NCI-H524 treated with DMSO at 0.1 percent for 48 hours (cell line): ENCODE results near the gene EFCAB12.
A peak's percentile ranks its signal among the peaks of the same experiment; 100 is the strongest.

Source experiments
- DNase-seq: peaks from one replicate; lab custom pipeline; 2025; lab: John Stamatoyannopoulos, UW

Gene EFCAB12

DNA sequence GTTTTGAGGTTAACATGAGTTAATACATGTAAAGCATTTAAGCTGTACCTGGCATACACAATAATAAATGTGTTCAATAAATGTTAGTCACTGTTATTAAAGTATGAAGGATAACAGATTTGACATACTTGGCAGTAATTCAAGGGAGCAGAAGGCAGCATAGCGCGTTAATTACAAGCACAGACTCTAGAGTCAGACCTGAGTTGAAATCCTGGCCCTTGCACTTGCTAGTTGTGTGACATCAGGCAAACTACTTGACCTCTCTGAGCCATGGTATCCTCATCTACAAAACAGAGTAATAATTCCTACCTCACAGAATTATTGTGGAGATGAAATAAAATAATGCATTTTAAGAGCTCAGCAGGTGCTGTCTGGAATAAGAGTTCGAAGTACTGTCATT is 17.0 kb upstream of the EFCAB12 start:
- DNase-seq, result no peak

DNA sequence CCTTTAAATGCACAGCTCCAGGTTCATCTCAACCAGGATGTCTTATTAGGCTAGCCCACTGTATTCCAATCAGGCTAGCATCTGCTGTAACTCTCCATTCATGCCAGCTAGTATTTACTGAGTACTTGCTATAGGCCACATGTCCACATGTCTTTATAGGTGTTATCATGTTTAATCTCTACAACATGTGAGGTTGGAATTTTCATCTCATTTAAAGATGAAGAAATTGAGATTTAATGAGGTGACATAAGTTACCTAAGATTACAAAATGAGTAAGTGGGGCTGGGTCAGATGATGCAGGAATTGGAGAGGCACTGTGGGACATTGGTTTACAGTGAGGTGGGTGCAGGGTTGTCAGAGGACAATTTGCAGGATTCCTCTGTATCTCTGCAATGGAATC is 14.5 kb upstream of the EFCAB12 start:
- DNase-seq, result no peak

DNA sequence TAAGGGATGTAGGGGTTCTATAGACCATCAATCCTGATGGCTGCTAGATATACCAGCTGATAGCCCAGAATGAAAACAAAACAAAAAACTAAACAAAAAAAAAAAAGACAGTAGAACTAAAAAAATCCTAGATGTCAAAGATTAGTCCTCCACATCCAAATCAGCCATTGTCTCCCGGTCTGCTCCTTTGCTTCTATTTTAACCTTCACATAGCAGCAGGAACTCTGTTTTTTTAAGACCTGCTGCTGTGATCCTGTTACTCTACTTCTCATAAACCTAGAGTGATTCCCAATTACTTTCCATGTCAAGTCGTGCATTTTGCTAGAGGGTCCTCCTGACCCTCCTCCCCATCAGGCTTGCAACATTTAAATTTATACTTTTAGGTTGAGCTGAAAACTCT is 14.1 kb upstream of the EFCAB12 start:
- DNase-seq, result no peak

DNA sequence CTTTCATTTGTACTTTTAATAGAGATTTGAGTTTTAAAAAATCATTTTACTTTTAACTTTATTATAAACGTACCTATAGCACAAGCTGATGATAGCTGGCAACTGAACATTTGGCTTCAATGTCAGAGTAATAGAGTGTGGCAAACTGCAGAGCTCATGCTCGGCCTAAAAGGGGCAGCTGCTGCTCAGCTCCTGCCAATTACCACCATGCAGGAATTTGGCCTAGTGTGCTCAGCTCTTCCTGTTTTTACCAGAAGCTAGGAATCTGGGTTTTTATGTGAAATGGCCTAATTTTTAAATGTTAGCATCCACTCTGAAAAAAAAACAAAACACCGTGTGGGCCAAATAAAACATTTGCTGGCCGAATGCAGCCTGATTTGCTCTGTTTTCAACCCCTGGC is 13.3 kb upstream of the EFCAB12 start:
- DNase-seq, result no peak

DNA sequence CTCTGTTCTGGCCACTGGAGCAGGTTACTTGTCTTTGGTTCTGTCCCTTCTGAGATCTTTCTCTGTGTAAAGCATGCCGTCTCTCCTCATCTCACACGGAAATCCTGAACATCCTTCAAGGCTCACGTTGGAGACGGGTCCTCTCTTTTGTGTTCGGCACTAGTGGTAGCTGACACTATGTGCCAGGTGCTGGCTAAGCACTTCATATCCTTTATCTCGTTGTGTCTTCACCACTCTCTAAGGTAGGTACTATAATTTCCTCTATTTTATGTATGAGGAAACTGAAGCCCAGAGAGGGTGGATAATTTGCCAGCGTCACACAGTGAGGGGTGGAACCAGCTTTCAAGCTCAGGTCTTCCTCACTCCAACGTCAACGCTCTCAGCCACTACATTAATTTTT is 12.8 kb upstream of the EFCAB12 start:
- DNase-seq, result no peak

DNA sequence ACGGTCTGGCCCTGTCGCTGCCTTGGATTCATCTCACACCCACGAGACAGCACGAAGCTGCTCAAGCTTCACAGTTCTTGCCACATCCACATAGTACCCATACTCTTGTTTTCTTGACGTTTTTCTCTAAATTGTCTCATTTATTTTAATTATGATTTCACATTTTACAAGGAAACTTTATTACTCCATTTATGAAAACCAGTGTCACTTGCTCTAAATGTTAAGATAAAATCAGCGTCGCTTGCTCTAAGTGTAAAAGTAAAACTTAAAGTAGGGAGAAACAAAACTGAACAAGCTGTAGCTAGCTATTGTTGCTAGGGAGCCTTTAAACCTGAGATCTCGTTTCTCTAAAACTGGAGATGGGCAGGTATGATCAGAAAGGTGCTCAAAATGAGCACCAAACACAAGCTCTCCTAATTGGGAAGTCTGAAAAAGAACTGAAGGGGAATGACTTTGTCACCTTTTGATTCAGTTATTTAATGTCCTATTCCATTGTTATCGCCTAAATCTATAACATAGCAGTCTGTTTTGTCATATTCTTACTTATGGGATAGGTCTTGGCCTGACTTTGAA is 12.3 kb upstream of the EFCAB12 start:
- DNase-seq, result no peak

DNA sequence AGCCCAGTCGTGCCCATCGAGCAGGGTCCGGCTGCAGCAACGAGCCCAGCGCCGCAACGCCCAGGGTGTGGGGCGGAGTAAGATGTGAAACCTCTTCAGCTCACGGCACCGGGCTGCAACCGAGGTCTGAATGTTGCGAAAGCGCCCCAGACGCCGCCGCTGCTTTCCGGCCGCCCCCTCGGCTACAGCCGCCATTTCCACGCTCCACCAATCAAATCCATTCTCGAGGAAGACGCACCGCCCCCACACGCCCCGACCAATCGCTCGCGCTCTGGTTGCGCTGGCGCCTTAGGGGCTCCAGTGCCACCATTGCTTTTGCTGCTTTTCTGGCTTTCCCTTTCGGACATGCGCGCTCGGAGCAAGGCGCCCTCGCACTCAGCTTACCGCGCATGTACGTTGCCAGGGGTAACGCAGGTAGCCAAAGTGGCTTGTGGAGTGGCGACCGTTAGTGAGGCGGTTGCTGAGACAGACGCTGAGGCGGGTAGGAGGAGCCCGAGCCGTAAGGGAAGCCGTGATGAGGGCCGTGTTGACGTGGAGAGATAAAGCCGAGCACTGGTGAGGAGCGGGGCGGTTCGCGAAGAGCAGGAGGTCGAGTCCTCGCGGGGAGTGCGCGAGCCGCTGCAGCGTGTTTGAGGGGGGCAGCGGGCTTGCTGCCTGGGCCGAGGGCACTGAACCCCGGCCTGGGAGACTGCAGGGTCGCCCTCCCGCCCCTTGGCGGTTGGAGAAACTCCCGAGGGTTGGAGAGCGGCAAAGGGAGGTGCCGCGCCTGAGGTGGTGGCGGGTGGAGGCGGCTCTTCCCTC is 11.6 kb upstream of the EFCAB12 start, which contains the start of the genes IFT122 and MBD4:
TSS of gene IFT122 (plus strand) at position 408 of the 801 bp plus-strand sequence. CDS start at position 515, 107 bp downstream.
TSS of gene MBD4 (minus strand) at position 132 of the 801 bp plus-strand sequence. CDS start at position 17, 115 bp downstream.
- DNase-seq, result peak; percentile 98

DNA sequence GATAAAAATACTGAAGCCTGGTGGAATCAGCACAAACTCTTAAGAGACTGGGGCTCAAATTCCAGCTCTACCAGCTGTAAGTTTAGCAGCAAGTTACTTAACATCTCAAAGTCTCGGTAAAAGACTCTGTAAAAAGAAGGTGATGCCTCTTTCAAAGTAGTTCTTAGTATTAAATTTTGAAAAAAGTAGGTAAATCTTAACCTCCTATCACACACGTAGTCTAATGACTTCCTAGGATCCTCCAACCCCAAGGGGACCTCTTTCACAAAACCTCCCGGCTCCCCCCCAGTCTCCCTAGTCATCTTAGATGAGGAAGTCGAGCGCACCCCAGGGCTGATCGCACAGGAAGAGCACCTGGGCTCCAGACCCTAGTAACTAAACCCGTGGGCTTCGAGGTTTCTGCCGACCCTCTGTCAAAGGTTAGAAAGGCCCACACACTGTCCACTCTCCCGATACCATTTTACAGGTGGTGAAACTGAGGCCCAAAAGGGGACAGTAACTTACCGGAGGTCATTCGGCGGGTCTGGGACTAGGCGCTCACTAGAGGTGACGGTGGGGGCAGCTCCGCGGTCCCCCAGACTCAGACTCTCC is 10.9 kb upstream of the EFCAB12 start:
- DNase-seq, result no peak

DNA sequence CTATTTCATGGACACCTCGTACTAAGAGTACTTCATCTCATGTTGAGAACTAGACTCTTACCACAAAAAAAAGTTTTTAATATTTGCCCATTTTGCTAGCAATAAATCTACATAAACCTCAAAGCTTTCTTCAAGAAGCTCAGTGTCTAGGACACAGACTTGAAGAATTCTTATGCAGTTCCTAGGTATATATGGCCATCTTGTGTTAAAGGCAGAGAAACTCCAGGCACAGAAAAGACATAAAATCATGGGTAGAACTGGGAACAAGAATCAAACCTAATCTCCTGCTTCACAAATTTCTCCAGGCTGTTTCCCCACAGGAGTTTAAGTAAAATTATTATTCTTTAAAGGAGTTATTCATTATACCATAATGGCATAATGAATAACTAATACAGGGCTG is 6.9 kb upstream of the EFCAB12 start:
- no peak for DNase-seq

DNA sequence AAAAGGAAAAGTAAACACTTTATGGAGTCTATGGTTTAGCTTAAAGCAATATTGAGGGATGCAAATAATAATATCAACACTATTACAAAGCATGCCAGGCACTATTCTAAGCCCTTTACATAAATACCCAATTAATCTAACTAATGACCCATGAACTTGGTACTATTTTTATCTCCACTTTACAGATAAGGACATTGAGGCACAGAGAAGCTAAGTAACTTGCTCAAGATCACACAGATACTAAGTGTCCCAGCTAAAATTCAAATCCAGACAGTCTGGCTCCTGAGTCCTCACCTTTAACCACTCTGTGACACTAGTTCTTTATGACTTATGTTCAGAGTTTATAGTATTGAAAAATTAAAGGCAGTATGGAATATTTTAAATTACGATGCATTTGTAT is 5.7 kb upstream of the EFCAB12 start:
- DNase-seq, result no peak

DNA sequence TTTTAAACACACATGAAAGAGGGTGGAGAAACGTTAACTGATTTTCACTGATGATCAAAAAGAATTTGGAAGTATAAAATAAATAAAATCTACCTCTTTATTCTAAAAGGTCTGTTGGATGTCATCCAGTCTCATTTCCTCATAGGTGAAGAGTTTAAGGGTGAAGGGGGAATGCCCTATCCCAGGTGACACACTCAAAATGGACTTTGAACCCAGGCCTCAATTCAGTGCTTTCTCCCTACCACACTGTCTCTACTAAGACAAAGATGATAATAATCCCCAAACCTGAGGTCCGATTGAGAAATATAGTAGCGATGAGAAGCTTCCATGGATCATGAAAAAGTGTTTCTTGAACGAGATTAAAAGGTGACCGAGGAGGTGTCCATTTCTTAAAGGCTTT is 5.1 kb upstream of the EFCAB12 start:
- DNase-seq, result no peak

DNA sequence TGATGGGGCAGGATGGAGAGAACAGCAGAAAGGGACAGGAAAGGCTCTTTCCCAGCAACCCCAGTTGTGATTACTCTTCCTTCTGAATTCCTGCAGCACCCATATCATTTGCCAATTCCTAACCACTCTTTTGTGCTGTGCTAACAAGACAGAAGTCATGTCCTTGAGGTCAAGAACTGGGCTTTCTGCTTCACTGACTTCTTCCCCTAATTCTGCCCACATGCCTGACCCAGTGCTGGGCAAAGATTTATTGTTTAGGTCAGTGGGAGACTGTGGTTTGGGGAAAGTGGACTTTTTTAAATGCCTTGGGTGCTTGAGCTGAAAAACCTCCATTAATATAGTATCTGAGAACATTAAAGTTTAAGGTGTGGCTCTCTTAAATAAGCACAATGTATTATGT is 4.2 kb upstream of the EFCAB12 start:
- DNase-seq, result no peak

DNA sequence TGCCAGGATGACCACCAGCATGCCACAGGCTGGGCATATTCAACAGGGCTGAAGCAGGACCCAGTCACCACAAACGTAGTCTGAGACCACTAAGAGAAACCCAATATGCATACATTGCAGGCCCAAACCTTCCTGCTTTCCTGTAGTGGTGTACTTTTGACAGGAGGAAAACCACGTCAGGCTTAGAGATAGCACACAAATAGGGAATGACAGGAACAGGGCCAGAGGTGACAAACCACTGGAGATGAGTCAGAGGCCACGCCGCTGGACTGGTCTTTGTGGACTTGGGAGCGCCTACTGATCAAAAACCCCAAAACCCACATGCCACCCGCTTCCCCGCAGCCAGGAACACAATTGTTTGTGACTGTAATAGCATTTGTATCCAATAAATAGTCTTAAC is 3.6 kb upstream of the EFCAB12 start:
- DNase-seq, result no peak

DNA sequence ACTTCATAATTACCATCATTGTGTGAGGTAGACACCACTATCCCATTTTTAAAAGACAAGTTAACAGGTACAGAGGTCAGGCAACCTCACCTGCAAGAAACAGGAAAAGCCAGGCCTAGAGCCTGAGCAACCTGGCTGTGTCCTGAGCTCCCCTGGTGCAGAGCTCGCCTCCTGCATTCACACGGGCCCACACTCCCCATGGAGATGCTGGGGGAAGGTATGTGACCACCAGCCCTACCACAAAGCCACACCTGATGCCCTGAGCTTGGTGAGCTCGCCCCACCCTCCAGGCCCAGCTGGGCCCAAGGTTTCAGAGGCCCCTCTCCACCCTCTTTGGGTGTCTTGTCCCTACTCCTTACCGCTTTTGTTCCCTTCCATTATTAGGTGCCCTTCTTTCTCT is 1.2 kb upstream of the EFCAB12 start:
- no peak for DNase-seq

DNA sequence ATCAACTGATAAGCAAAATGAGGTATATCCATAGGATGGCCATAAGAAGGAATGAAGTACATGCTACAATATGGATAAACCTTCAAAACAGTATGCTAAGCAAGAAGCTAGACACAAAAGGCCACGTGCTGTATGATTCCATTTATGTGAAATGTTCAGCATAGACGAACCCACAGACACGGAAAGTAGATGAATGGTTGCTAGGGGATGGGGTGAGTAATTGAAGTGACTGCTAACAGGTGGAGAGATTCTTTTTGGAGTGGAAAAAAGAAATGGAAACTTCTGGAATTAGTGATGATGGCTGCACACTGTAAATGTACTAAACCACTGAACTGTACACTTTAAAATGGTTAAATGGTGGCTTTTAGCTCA is 630 bp upstream of the EFCAB12 start:
- no peak for DNase-seq

DNA sequence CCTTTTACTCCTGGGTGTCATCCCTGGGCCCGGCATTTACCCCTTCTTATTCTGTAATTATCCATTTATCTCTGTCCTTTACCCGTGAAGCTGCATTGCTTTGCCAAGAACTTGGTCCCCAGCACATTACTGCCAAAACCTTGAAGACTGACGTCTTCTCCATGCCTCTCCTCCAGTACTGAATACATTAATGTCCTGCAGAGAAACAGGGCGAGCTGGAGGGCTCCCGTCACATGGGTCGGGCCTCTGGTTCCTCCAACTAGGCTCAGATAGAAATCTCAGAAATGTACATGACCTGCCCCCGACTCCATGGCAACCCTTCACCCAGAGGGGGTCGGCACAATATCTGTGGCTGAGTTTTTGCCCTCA is 445 bp downstream of the EFCAB12 start:
- no peak for DNase-seq

DNA sequence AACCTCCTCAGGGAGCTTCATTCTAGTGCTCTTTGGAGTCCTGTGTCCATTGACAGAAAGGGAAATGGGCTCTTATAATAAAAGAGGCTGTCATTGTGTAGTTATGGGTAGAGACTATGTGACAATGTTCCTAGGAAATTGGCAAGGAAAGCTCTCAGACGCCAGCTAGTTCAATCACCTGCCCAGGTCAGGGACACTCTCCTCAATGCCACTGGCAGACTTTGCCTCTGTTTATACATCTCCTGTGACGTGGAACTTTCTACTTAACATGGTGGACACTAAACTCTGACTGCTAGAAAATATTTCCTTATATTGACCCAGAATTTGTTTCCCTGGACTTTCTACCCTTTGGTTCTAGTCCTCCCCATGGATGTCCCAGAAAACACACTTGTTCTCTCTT is 2.8 kb downstream of the EFCAB12 start:
- no peak for DNase-seq

DNA sequence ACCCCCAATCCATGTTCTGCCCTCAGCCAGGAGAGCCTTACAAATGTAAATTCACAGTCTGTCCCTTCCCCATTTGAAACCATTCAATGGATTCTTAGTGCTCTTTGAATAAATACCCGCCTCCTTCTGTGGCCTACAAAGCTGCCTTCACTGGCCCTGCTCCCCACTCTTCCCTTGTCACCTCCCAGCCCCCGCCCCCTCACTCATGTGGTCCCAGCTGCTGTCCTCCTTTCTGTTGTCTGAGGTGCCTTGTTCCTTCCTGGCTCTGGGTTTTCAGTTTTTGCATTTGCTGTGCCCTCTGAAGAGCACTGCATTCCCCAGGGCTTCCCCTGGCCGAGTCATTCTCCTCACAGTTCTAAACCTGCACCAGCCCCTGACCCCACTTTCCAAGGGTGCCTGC is 3.2 kb downstream of the EFCAB12 start:
- DNase-seq, result no peak

DNA sequence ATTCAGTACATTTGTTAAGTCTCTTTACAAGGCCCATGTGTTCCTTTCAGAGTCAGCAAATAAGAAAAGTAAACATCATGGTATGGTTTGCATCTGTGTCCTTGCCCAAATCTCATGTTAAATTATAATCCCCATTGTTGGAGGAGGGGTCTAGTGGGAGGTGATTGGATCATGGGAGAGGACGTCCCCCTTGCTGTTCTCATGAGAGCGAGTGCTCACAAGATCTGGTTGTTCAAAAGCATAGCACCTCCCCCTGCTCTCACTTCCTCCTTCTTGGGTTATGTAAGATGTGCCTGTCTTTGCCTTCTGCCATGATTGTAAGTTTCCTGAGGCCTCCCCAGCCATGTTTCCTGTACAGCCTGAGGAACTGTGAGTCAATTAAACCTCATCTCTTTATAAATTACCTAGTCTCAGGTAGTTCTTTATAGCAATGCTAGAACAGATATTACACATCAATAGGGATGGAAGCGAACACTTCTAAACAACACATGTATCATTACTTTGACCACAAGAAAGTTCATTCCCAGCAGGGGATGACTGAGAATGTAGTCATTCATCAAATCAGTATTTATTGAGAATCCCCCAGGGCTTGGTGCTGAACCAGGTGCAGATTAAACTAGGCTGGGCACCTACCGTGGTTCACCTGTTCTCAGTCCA is 4.1 kb downstream of the EFCAB12 start:
- DNase-seq, result no peak

DNA sequence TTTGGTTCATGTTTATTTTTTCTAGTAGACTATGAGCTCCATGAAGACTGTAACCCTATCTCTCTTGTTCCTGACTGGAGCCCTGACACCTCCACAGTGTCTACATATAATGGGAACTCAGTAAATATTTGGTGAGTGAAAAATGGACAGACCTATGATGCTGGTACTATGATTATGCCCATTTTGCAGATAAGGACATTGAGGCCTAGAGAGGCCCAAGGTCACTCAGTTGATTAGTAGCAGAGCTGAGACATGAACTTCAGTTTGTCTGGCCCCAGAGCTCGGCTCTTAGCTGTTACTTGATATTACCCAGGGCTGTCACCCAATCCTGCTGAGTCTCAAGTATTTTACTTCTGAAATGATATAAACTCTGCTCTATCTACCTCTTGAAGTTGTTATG is 5.5 kb downstream of the EFCAB12 start:
- DNase-seq, result no peak

DNA sequence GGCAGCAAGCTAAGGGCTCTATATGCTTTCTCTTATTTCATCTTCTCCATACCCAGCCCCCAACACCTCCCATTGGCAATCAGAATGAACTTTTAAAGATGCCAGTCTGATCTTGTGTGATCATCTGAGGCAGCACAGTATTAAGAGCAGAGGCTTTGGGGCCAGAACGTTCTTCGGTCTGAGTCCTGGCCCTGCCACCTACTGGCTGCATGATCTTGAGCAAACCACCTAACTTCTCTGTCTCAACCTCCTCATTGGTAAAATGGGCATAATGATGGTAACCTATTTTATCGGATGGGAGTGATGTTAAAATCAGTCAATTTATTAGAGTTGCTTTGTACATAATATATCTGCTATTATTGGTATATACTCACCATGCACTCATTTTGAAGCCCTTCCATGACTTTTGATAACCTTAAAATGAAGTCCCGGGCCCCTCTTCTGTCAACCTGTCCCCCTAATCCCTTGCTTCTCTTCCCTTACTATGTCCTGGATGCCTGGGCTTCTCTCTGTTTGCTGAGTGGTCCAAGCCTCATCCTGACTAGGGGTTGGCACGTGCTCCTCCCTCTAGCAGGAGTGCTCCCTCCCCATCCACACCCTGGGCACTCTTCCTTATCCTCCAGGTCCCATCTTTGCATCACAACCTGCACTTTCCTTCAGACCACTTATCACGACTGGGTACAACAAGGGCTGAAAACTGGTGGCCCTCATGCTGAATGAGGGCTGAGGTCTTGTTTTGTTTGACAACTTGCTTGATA is 6.3 kb downstream of the EFCAB12 start:
- no peak for DNase-seq

DNA sequence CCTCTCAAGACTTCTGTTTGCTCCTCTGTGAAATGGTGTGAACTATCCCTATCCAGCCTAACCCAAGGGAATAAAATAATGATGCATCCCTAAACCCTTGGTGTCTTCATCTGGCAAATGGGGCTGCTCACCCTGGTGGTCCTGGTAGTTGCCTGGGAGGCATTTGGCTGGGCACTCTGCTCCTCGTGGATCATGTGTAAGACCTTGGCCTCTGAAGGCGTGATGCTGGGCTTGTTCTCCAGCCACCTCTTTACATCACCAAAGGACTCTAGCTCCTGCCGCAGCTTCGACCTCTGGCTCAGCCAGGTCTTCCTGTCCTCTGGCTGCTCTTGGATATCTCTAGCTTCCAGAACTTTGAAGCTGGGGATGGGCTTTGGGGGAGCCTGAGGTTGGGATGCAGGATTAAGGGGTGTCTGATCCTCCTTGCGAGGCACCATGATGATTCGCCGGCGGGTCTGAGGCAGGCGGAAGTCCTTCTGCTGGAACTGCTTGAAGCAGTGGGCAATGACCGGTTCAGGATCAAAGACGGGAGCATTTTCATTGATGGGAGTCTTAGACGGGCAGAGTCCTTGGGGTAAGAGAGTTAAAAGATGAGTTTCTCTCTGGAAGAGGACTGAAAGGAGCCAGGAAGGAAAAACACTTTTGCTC is 7.1 kb downstream of the EFCAB12 start:
- DNase-seq, result no peak
